Kidney tubule cell (primary cell): Measurements from ENCODE around the gene MRPL43.
"Not testable (repeated sequence)": the region's sequence is repeated elsewhere in the genome, so short reads cannot be mapped to it uniquely, and the experiment has no call there.

ENCODE experiments used
- DNase-seq: peaks from one replicate; pipeline ENCODE4 v3.0.0-alpha.2; 2018; ENCODE audit warnings: low spot score

MRPL43 gene

DNA sequence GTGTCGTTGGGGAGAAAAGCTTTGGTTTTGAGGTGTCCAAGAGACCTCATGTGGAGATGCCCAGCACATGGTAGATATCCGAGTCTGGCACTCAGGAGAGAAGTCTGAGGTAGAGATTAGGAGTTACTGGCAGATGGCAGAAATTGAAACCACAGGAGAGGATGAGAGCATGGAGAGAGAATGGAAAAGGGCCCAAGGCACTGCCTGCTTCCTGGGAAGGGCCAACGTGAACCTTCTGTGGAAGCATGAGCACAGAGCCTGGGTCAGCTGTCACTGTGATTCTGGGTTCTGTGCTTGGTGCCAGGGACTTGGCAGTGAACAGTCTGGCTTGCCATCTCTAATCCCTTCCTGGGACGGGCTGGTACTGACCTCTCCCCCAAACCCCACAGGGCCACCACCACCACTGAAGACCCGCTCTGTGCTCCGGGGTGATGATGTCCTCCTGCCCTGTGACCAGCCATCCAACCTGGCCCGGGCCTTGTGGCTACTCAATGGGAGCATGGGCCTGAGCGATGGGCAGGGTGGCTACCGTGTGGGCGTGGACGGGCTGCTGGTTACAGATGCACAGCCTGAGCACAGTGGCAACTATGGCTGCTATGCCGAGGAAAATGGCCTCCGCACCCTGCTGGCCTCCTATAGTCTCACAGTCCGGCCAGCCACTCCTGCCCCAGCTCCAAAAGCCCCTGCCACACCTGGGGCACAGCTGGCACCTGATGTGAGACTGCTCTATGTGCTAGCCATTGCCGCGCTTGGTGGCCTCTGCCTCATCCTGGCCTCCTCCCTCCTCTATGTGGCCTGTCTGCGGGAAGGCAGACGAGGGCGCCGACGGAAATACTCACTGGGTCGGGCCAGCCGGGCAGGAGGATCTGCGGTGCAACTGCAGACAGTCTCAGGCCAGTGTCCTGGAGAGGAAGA, 4.1 kb downstream of the MRPL43 start:
- DNase-seq, result no peak

DNA sequence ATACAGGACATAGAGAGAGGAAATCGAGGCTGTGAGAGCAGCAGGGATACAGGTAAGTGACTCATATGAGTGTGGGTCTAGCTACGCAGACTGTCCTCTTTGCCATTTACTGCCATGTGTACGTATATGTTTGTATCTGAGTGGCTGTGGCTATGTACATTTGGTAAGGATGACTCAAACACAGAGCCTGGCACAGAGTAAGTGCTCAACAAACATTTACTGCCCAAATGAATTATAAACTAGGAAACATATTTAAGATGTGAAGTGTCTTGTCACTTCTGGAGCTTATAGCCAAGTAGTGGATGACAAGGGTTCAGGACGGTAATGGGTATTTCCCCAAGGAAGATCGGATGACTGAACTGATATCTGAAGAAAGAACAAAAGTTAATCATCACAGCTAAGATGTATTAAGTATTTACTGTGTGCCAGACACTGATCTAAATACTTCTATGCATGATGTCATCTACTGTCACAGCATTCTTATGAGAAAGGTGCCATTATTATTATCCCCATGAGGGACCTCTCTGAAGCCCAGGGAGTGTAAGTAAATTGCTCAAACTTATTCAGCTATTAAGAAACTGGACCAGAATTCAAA, 6.0 kb downstream of the MRPL43 start:
- peak; percentile 91 for DNase-seq

DNA sequence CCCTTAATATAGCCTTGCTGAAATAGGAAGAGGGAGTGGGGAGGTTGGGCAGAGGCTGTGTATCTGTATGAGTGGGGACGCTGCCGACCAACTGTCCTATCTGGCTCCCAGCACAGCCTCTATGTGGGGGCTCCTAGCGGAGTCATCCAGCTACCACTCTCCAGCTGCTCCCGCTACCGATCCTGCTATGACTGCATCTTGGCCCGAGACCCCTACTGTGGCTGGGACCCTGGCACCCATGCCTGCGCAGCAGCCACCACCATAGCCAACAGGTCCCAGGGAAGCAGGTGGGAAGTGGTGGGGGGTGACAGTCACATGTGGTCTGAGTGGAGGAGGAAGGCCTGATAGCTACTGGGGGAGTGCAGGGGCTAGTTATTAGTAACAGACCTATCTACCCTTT, 6.6 kb downstream of the MRPL43 start:
- DNase-seq, result no peak

DNA sequence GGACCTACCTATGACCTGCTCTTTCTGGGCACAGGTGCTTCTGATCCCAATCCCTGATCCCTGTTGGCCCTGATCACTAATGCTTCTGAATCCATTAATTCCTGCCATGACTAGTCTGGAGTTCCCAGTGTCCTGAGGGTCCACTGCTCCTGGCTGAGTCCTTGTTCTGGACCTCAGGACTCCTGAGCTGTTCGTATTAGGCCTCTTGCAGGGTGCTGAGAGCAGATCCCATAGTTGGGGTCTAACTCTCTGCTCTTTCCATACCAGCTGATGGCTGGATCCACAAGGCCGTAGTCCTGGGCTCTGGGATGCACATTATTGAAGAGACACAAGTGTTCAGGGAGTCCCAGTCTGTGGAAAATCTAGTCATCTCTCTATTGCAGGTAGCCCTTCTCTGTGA, 7.0 kb downstream of the MRPL43 start:
- no peak for DNase-seq

DNA sequence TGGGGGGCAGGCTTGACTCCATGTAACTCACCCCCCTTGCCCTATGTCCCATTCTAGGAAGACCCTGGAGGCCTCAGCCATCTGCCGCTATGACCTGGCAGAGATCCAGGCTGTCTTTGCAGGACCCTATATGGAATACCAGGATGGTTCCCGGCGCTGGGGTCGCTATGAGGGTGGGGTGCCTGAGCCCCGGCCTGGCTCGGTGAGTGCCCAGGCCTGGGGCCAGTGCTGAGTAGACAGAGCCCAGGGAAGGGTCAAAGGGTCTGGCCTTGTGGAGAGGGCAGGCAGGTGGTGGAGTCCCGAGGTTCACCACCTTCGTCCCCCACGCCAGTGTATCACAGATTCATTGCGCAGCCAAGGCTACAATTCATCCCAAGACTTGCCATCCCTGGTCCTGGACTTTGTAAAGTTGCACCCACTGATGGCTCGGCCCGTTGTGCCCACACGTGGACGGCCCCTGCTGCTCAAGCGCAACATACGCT, 7.5 kb downstream of the MRPL43 start:
- DNase-seq, result no peak

DNA sequence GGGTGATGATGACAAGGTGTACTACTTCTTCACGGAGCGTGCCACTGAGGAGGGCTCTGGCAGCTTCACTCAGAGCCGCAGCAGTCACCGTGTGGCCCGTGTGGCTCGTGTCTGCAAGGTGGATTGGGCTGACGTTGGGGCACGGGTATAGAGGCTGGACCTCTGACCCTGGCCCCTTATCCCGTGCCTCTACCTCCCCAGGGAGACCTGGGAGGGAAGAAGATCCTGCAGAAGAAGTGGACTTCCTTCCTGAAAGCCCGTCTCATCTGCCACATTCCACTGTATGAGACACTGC, 8.4 kb downstream of the MRPL43 start:
- DNase-seq, result no peak

DNA sequence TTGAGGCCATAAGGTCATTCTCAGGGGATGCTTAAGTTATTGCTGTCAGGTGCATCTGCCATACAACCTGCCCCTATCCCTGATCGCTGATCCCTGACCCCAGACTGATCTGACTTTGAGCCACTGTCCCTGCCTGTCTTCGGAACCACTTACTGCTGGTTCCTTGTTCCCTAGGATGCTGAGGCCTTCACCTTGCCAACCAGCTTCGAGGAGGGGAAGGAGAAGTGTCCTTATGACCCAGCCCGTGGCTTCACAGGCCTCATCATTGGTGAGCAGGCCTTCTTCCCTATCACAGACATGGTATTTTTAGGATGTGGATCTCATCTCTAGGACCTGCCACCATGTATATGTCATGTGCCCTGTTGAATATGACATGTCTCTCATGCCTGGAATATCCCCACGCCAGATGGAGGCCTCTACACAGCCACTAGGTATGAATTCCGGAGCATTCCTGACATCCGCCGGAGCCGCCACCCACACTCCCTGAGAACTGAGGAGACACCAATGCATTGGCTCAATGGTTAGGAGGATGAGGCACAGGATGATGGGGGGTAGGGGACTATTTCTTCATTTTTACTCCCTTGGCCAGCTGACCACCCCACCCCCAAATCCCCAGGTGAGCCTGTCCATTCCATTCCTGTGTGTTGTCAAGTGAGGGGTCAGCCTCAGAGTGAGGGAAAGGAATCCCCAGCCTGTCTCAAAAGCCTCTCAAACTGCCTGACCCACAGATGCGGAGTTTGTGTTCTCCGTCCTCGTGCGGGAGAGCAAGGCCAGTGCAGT, 9.0 kb downstream of the MRPL43 start:
- DNase-seq, result no peak

DNA sequence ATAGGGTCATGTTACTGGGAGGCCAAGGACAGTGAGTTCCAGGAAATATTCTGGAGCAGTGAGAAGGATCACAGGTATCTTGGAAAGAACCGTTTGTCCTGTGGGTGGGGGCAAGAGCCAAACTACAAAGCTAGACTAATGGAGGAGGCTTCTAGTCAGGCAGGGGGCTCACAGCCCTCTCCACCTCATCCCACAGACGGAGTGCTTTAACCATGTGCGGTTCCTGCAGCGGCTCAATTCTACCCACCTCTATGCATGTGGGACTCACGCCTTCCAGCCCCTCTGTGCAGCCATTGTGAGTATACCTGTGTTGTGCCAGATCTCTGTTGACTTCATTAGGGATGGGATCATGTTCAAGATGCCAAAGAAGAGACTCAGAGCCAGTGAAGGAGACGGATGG, 9.9 kb downstream of the MRPL43 start:
- DNase-seq, result no peak

DNA sequence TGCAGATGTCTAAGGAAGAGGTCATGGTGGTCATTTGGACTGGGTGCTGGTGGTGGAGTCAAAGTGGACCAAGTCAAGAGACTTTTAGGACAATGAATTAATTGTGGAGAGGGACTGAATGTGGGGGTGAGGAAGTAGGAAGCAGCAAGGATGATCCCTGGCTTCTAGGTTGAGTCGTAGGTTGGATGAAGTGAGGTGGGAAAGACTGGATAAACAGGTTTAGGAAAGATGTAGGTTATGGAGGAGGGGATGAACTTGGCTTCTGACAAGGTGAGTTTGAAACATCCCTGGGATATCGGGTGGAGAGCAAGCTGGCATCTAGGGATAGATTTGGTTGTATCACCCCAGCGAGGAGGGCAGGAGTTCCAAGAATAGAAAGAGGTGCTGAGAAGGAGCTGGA, 10.4 kb downstream of the MRPL43 start:
- no peak for DNase-seq

DNA sequence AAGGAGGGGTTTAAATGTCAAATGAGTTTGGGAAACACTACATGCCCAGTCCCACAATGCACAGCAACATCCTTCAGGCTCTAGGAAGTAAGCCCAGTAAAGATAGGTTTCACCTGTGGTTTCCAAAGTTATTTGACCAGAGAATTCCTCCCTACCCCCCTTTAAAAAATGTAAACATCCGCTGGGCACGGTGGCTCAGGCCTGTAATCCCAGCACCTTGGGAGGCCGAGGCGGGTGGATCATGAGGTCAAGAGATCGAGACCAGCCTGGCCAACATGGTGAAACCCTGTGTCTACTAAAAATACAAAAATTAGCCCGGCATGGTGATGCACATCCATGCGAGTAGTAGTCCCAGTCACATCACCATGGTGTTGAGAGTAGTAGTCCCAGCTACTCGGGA, 11.9 kb downstream of the MRPL43 start:
- not testable (repeated sequence) for DNase-seq

DNA sequence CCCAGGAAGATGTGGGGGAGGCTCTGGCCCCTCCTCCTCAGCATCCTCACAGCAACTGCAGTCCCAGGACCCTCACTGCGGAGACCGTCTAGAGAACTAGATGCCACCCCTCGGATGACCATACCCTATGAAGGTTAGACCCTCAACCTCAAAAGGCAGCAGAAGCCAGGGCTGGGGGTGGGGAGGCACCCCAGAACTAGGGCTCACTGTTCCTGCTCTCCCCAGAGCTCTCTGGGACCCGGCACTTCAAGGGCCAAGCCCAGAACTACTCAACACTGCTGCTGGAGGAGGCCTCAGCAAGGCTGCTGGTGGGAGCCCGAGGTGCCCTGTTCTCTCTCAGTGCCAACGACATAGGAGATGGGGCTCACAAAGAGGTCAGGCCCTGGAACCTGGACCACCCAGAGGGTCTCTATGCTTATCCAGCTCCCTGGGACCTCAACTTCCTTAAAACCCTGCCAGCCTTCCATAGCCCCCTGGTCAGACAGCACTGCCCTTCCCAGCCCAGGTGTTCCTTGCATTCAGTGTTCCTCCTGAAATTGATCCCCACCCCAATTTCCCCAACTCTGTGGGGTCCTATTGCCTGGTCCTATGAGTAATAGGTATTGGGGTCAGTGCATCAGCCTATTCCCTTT, 14.3 kb downstream of the MRPL43 start:
- DNase-seq, result no peak

DNA sequence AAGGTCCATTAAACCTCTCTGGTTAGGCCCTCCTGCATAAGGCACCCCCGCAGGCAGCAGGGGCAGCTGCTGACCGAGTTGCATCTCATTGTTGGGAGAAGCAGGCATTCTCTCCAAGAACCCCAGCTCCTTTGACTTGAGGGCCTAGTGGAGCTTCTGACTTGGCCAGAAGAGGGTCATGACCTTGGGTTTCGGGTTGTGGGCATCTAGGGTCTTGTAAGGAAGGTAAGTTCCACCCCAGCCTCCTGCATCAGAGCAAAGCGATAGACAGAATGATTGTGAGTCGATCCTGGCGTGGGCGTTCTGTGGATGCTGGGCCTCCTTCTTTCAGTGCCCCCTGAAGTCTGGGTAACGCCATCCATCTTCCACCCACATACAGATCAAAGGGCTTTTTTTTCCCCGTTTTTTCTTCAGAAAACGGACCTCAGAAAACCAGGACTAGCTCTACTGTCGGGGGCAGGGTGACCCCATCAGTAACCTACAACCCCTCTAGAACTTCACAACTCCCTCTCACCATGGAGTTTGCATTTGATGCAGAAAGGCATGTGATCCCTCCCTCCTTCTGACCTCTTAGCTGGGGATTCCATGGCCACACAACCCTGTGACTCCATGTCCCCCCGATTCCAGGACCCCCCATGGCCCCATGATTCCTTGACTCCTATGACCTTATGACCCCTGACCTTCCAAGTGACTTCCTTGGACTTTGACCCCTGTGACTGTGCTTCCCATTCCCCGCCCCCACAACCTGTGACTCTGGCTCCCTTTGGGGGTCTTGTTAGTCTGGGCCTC, 15.0 kb downstream of the MRPL43 start:
- no peak for DNase-seq

DNA sequence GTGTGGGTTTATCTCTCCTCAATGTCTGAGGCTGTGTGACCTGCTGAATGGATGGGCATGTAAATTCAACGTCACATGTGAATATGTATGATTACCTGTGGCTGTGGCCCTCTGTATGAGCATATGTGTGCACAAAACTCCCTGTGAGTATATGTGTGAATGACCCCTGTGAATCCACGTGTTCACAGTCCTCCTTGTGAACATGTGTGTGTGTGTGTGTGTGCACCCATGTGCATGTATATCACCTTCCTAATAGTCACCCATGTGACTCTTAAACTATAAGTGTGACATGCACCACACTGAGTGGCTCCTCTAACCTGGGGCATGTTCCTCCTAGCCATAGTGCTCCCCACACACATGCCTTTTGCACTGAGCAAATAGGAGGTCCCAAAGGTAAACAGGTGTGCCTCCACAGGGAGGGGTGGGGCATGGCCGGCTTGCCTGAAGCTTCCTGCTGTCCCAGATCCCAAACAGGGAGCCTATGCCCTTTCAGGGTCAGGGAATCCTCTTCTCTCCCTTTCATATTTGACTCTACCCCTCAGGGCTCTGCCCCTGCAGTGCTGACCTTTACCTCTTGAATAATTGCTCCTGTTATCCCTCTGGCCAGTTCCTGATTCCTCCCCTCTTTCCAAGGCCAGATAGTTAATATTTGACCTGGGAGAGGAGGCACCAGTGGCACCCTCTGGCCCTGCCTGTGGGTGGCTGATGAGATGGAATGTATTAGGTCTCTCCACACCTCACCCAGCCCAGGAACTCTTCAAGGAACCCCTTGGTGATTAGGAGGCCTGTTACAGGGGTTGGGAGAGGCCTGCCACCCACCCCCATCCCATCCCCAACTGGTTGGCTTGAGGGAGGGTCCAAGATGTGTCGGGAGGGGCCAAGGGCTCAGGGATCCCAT, 16.1 kb downstream of the MRPL43 start:
- peak; percentile 78 for DNase-seq

DNA sequence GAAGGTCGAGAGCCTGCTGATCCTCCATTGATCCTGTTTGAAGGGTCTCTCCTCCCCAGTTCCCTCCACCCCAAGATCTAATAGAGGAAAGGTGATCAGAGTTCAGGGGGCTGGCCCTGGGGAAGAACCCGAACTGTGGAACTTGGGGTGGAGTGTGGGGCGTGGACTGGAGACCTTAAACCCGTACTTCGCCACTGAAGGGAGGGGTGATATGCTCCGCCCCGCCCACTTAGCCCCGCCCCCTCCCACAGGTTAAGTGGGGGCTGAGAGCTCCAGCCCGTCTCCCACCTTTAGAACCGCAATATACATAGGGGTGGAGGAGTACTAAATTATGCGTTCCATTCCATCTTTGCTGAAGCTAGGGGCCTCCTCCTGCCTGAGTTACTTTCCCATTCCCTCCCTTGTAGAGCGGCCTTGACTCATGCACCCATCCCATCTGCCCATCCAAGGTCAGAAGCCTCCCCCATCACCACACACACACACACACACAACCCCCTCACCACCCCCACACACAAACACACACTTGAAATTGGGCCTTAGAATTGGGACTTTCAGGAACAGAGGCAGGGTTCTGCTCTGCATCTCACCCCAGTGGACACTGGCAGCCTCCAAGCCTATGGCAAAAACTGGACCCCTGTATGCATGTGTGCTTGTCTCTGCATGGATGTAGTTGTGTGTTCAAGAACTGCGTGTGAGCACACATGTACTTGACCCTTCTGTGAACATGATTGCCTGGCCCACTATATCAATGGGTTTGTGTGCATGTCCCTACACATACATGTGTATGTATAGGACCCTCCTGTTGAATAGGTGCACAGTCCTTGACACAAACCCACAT, 17.0 kb downstream of the MRPL43 start:
- no peak for DNase-seq

DNA sequence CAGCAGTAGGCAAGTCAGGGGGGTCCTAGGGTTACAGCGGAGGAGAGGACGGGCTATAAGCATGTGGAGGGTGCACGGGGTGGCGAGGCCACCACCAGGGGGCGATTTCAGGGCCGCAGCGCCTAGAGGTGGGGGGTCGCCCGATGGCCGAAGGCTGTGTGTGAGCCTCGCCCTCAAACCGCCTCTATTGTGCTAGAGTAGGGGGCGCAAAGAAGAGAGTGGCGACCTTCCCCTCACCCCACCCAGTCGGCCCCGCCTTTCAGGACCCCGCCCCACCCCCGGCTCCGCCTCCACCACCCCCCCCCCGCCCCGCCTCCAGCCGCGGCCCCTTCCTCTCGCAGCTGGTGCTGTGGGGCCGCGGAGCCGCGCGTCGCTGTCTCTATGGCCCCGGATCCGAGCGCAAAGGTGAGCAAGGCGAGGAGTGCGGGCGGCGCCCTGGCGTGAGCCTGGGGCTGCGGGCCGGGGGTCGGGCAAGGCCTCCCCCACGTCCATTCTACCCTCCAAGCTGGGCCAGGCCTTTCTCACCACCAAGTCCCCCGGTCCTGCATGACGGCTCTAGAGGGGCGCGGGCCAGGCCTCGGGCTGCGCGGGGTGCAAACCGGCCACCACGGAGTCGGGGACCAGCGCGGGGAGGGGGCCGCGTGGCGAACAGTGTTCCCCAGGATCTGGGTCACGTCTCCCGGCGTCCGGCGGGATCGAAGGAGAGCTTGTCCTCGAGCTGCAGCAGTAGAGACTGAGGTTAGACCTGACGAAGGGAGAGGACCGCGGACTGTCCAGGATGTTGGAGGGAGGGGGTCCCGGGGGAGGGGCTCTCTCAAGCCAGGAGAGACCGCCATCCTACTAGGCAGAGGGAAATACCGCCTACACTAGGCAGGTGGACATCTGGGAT, 17.9 kb downstream of the MRPL43 start, which contains the start of gene SEMA4G:
TSS of gene SEMA4G (plus strand) at position 318 of the 889 bp plus-strand sequence. CDS start 3,409 bp downstream, outside the sequence.
- DNase-seq, result peak; percentile 37

DNA sequence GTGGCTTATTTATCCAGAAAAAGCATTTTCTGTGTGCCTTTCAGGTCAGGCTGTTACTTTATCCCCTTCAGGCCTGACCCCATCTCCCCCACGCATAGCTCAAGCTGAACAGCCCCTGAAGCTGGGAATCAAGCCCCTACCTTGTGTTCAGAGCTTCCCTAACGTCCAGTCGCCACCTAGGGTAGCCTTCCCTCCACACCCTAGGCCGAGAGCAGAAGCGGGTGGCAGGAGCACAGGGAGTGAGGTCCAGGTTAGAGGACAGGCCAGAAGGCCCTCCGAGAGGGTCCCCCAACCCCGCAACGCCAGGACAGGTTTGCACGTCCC, 18.5 kb downstream of the MRPL43 start:
- DNase-seq, result no peak

DNA sequence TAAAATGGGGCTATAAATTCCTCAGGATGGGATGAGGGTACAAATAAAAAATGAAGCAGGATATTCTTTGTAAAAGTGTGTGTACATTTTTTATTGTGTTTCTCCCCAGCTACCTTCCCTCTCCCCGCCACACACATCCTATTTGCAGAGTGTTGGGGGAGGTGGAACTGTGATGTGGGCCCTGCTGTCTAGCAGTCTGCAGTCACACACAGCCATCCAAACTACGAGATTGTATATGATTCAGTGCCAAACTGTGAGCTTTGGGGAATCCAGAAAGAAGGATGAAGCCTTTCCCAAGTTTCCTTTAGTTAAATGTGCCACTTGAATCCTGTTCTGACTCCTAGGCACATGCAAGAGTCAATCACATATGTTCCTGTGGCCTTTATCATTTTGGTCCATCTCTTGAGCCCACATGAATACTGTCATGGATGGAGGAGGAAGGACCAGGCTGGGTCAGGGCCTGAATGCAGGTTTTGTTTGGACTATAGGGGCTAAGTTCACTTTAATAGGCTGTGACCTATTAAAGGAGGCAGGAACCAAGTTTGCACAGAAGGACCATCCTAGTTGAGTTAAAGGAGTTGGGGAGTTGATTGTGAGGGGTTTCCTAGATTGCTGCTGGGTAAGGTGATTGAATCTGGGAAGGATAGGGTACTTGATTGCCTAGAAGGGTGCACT, 19.1 kb downstream of the MRPL43 start:
- DNase-seq, result no peak

DNA sequence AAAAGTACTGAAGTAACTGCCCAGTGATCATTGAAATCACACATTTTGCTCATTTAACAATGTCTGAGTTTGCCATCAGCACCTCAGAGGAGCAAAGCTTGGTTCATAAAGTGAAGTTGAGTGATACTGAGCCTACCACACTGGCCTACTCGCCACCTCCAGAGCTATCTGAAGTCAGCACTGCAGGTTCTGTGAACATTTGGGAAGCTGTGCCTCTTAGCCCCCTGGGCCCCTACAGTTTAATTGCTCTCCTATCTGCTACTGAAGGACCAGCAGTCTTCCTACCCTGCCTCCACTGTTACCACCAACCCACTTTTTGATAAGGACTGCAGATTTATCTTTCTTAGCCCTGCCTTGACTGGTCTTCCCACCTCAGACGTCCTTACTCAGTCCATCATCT, 20.0 kb downstream of the MRPL43 start:
- no peak for DNase-seq
